ENCODE measurements around the gene STOML1.

The STOML1 gene

GRCh38 chr15:73991726-73992593 lies at the start of gene STOML1:
Gene STOML1 (minus strand): TSS chr15:73992295. CDS start chr15:73992223, 72 bp downstream.
- peak; percentile 75 for DNase-seq

GRCh38 chr15:74041311-74041756 lies 49.2 kb upstream of the STOML1 start:
- no peak for DNase-seq

GRCh38 chr15:74040109-74040850 lies 48.2 kb upstream of the STOML1 start:
- no peak for DNase-seq

GRCh38 chr15:74039656-74040010 lies 47.5 kb upstream of the STOML1 start:
- no peak for DNase-seq

- no peak for DNase-seq
Observed at GRCh38 chr15:74038707-74039655, 46.9 kb upstream of the STOML1 start.

- DNase-seq, result no peak
Observed at GRCh38 chr15:74037171-74038117, 45.3 kb upstream of the STOML1 start.

- no peak for DNase-seq
Observed at GRCh38 chr15:74036271-74037170, 44.4 kb upstream of the STOML1 start.

GRCh38 chr15:74035121-74036017 lies 43.3 kb upstream of the STOML1 start:
- DNase-seq, result no peak

- DNase-seq, result no peak
Observed at GRCh38 chr15:74034206-74034755, 42.2 kb upstream of the STOML1 start.

GRCh38 chr15:74032606-74033561 lies 40.8 kb upstream of the STOML1 start:
- no peak for DNase-seq

- DNase-seq, result no peak
Observed at GRCh38 chr15:74032046-74032445, 40.0 kb upstream of the STOML1 start.

GRCh38 chr15:74028646-74029045 lies 36.6 kb upstream of the STOML1 start:
- no peak for DNase-seq

- DNase-seq, result no peak
Observed at GRCh38 chr15:74027688-74028087, 35.6 kb upstream of the STOML1 start.

- DNase-seq, result no peak
Observed at GRCh38 chr15:74025436-74025835, 33.3 kb upstream of the STOML1 start.

- DNase-seq, result no peak
Observed at GRCh38 chr15:74024687-74025086, 32.6 kb upstream of the STOML1 start.

GRCh38 chr15:74022706-74023470 lies 30.8 kb upstream of the STOML1 start:
- no peak for DNase-seq

- no peak for DNase-seq
Observed at GRCh38 chr15:74019734-74020133, 27.6 kb upstream of the STOML1 start.
